MCF 10A (cell line): ENCODE data around the gene MAB21L2. TPM values are rescaled to one million over a fixed set of nuclear protein-coding genes. Genes with fewer than 3 reads are reported as not detected.

Source experiments
- BruUV-seq: library from RNA; stranded (reverse); fragments of 400-500 nt; replicated peaks from 2 replicates; lab custom pipeline; 2021; lab: Mats Ljungman, UMichigan
- CTCF ChIA-PET: fragments of 300-600 bp; sonication (Branson Sonifier 250); formaldehyde crosslinking; extraction: SDS; loops from one replicate; lab custom pipeline; 2021; ENCODE audit warnings: antibody characterized with exemption, inconsistent platforms; lab: Yijun Ruan, JAX
- POLR2A ChIA-PET: fragments of 300-600, 350-650 bp; sonication (Branson Sonifier 250); formaldehyde crosslinking; extraction: SDS; loops from one replicate; lab custom pipeline; 2020; ENCODE audit warnings: antibody characterized with exemption, inconsistent platforms; lab: Yijun Ruan, JAX
- DNase-seq: peaks from one replicate; pipeline ENCODE4 v3.0.0-alpha.2; 2018; ENCODE audit not compliant: unreplicated experiment
- H3K27ac Mint-ChIP-seq: one replicate; pipeline ENCODE4 v1.8.0; 2022; ENCODE audit warnings: mild to moderate bottlenecking, low read depth, mixed read lengths; ENCODE audit not compliant: unreplicated experiment
- H3K27me3 Mint-ChIP-seq: one replicate; pipeline ENCODE4 v1.8.0; 2022; ENCODE audit warnings: mixed read lengths; ENCODE audit not compliant: insufficient read depth, unreplicated experiment
- H3K36me3 Mint-ChIP-seq: one replicate; pipeline ENCODE4 v1.8.0; 2022; ENCODE audit warnings: mild to moderate bottlenecking, moderate library complexity, mixed read lengths; ENCODE audit not compliant: insufficient read depth, unreplicated experiment
- H3K4me1 Mint-ChIP-seq: one replicate; pipeline ENCODE4 v1.8.0; 2022; ENCODE audit warnings: mixed read lengths; ENCODE audit not compliant: insufficient read depth, unreplicated experiment
- H3K4me3 Mint-ChIP-seq: one replicate; pipeline ENCODE4 v1.8.0; 2022; ENCODE audit warnings: mild to moderate bottlenecking, moderate library complexity, mixed read lengths; ENCODE audit not compliant: unreplicated experiment
- H3K9me3 Mint-ChIP-seq: one replicate; pipeline ENCODE4 v1.8.0; 2022; ENCODE audit warnings: mixed read lengths; ENCODE audit not compliant: unreplicated experiment
- CTCF ChIP-seq: fragments of 200-600 bp; IDR thresholded peaks from one replicate; pipeline ENCODE4 v1.8.0; 2022; ENCODE audit warnings: antibody characterized with exemption, mild to moderate bottlenecking; ENCODE audit not compliant: unreplicated experiment
- intact Hi-C: fragments of 100-400 bp; cut with micrococcal nuclease; formaldehyde crosslinking; loops from 2 replicates; pipeline ENCODE4 v1.14.1; 2022
- total RNA-seq: library from RNA; stranded (reverse); gene quantifications from 2 replicates; pipeline ENCODE4 v1.2.3, GENCODE V29; 2022

Gene MAB21L2
- total RNA-seq, 1 experiment from 2014 or later, result not detected

- H3K27ac Mint-ChIP-seq, result no peak overlapping the region
- BruUV-seq, result no TSS peak
- peaks cover 21% of the 10 kb centered on the region for H3K36me3 Mint-ChIP-seq
- TF ChIP-seq CTCF, result no peak
- H3K9me3 Mint-ChIP-seq, result no peaks in the 10 kb centered on the region
- no peak for DNase-seq
- H3K4me1 Mint-ChIP-seq, result no peaks in the 10 kb centered on the region
- H3K27me3 Mint-ChIP-seq, result no peaks in the 10 kb centered on the region
- ChIA-PET CTCF (no interaction called here), POLR2A (no interaction called here)
- no peak overlapping the region for H3K4me3 Mint-ChIP-seq
- intact Hi-C loops, result no loop called here
Observed at GRCh38 chr4:150582873-150583286, 929 bp downstream of the MAB21L2 start.

GRCh38 chr4:150583287-150584110 lies 1.5 kb downstream of the MAB21L2 start:
- H3K4me3 Mint-ChIP-seq, result no peak overlapping the region
- CTCF ChIA-PET, result no interaction called here
- H3K36me3 Mint-ChIP-seq, result peaks cover 21% of the 10 kb centered on the region
- POLR2A ChIA-PET, result no interaction called here
- no peaks in the 10 kb centered on the region for H3K9me3 Mint-ChIP-seq
- no peak overlapping the region for H3K27ac Mint-ChIP-seq
- TF ChIP-seq CTCF, result no peak
- no peak for DNase-seq
- BruUV-seq, result no TSS peak
- intact Hi-C loops, result no loop called here
- no peaks in the 10 kb centered on the region for H3K27me3 Mint-ChIP-seq
- H3K4me1 Mint-ChIP-seq, result no peaks in the 10 kb centered on the region

GRCh38 chr4:150584111-150584915 lies 2.4 kb downstream of the MAB21L2 start:
- Mint-ChIP-seq H3K9me3 (no peaks in the 10 kb centered on the region), H3K27me3 (no peaks in the 10 kb centered on the region), H3K36me3 (peaks cover 21% of the 10 kb centered on the region), H3K4me1 (no peaks in the 10 kb centered on the region), H3K4me3 (no peak overlapping the region), H3K27ac (no peak overlapping the region)
- TF ChIP-seq CTCF, result no peak
- BruUV-seq, result no TSS peak
- ChIA-PET POLR2A (interaction anchor here (0.7 to 1.2 kb wide), 2 partner anchors 10 to 338 kb away, joined by 3 to 4 read pairs; no protein-coding TSS in a partner anchor), CTCF (no interaction called here)
- intact Hi-C loops, result no loop called here
- no peak for DNase-seq

- Mint-ChIP-seq H3K9me3 (no peaks in the 10 kb centered on the region), H3K36me3 (peaks cover 31% of the 10 kb centered on the region), H3K27me3 (no peaks in the 10 kb centered on the region), H3K27ac (no peak overlapping the region), H3K4me1 (no peaks in the 10 kb centered on the region), H3K4me3 (no peak overlapping the region)
- ChIA-PET CTCF (no interaction called here), POLR2A (interaction anchor here (1.2 kb wide), 1 partner anchor 11 kb away, joined by 3 read pairs; no protein-coding TSS in a partner anchor)
- TF ChIP-seq CTCF, result no peak
- DNase-seq, result no peak
- intact Hi-C loops, result no loop called here
- BruUV-seq, result no TSS peak
Observed at GRCh38 chr4:150585611-150586010, 3.7 kb downstream of the MAB21L2 start.
